ENCODE measurements around the gene ZNF366. TPM values are rescaled to one million over a fixed set of nuclear protein-coding genes. Genes with fewer than 3 reads are reported as not detected.

The ZNF366 gene
- total RNA-seq, 1 experiment from 2014 or later = not detected

Other genes starting within 250 kb of the ZNF366 start
- gene MRPS27, start 187.2 kb downstream of the ZNF366 start, total RNA-seq (2014; rRNA removed; shearing (Covaris generic); ENCODE audit: low replicate concordance) = 102 and 121 TPM in 2 replicates
- 16.4 and 27.6 TPM in 2 replicates for gene PTCD2, start 187.0 kb downstream of the ZNF366 start, total RNA-seq (2014; rRNA removed; shearing (Covaris generic); ENCODE audit: low replicate concordance)